HG03108 (cell line): ENCODE results near the gene RFFL.

Experiments used
- ATAC-seq: cut with Tn5 transposase; IDR thresholded peaks from one replicate; pipeline ENCODE4 v1.9.1; 2021; ENCODE audit warnings: moderate library complexity; ENCODE audit not compliant: unreplicated experiment

The RFFL gene

DNA sequence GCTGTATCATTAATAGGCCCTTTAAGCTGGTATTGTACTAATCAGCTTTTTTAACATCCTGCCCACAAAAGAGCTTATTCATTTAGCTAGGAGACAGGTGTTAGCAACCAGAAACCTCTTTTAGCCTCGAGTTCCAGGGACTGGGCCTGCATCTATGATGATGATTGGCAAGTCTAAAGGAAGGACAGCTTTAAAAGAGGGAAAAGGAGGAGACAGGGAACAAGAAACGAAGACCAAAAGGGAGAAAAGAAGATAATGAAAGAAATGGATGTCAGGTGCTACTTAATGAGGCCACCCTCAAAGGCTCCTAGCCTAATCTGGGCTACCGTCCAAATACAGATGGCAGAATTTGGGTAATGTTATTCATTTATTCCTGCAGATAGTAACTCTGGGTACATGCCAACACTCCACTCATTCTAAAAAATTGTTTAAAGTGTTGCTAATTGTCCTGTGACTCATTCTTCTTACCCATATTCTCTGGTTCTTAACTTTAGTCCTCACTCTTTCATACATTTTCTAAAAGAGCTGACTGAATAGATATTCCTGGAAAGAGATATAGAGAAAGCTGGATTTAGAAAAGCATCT is 18.7 kb upstream of the RFFL start:
- no peak for ATAC-seq

DNA sequence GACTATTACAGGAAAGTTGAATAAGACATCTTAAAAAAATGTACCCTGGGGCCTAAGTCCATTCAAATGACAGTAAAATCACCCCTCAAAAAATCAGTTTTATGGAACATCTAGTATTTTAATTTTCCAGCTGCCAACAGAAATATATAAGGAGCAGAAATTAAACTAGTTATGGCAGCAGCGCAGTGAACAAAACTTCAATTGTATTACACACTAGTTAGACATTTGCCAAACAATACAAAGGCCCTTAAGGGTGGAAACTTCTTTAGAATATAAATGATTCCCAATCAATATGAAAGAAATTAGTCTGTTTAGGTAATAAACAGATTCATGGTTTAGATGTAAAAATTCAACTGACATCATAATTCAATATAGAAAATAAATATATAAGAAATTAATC is 18.1 kb upstream of the RFFL start:
- ATAC-seq, result no peak

- no peak for ATAC-seq
Observed at GRCh38 chr17:35080536-35080935, 17.0 kb upstream of the RFFL start.

DNA sequence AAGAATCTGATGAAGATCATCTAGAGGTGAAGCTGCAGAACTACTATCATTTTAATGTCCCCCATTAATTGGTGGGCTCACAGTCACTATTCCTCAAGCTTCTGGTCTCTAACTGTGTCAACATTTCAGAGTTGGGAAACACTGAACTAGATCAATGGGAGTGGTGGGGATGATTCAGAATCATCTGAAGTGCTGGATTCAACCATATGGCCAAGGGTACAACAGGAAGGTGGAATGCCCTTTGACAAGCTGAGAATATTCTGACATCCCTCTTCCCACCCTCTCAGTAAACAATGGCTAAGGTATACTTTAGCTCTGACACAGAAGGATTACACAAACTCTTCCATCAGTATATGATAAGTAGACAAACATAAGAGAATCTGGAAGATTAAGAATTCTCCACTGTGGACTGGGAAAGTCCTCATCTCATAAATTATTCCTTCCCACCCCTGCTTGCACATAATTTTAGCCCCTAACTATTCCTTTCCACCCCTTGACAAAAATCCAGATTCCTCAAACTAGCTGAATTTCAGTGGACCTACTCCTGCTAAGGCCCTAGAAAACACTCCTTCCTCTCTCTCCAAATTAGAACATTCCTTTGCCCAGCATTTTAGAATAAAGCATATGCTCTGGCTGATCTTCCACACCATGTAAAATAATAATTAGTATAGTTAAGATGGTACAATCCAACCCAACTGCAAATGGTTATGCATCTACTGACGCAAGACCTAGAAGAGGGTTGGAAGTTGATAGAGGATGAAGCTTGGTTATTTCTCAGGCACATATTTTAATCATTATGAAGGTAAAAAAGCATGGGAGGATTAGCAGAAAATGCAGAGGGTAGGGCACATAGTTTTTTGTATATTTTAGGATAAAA is 16.3 kb upstream of the RFFL start:
- ATAC-seq, result no peak

- ATAC-seq, result no peak
Observed at GRCh38 chr17:35076874-35077273, 13.4 kb upstream of the RFFL start.

- ATAC-seq, result no peak
Observed at GRCh38 chr17:35074711-35075707, 11.5 kb upstream of the RFFL start.

- ATAC-seq, result no peak
Observed at GRCh38 chr17:35073991-35074627, 10.6 kb upstream of the RFFL start.

GRCh38 chr17:35073183-35073790 is 9.8 kb upstream of the RFFL start:
- no peak for ATAC-seq

GRCh38 chr17:35069311-35069710 is 5.8 kb upstream of the RFFL start:
- no peak for ATAC-seq

- no peak for ATAC-seq
Observed at GRCh38 chr17:35068249-35068648, 4.7 kb upstream of the RFFL start.

- ATAC-seq, result no peak
Observed at GRCh38 chr17:35065880-35066279, 2.4 kb upstream of the RFFL start.

DNA sequence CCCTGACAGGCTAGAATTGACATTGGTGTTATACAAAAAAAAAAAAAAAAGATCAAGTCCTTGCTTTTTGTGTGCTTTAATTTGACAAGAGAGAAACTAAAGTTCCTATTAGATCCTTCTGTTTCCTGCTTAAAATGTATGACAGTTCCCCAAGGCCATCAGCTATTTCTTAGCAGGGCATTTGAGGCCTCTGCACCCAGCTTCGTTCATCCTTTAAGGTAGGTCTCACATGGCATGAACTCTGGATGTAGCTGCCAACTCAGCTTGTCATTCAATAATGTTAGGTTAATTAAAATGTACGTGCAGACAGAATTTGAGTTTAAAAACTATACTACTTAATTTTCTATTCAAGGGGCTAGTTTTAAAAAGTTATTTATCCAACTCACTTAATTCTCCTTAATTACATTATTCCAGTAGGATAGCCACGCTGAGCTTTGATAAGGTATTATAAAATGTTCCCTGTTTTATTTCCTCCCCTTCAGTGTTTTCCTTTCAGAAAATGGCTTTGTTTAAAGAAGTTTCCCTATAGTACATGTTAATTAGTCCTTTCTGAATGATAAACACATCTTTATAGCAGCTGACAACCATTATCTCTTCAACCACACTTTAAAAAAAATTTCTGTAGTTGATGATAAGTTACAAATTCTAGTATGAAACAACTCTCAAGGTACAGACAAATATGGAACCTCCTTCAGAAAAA is 1.2 kb upstream of the RFFL start:
- no peak for ATAC-seq

GRCh38 chr17:35062308-35062707 is 1.2 kb downstream of the RFFL start:
- ATAC-seq, result no peak

GRCh38 chr17:35057332-35057915 is 6.1 kb downstream of the RFFL start:
- ATAC-seq, result no peak

- ATAC-seq, result no peak
Observed at GRCh38 chr17:35056013-35056412, 7.5 kb downstream of the RFFL start.

- ATAC-seq, result no peak
Observed at GRCh38 chr17:35053204-35053603, 10.3 kb downstream of the RFFL start.

DNA sequence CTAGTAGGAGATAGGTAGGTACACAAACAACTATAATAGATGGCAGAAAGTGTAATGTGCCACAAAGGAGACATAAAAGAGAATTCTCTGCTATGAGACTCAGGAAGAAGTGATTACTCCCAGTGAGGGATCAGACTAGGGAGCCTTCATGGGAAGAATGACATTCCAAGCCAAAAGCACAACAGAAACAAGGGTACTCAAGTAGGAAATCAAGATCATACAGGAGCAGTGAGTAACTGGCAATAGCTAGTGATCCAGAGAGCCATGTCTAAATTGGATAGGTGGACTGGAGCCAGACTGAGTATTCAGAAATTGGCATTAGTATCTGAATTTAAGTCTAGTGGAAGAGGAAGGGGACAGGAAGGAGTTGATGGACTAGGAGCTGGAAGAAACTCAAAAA is 10.7 kb downstream of the RFFL start:
- no peak for ATAC-seq

- ATAC-seq, result no peak
Observed at GRCh38 chr17:35052241-35052610, 11.3 kb downstream of the RFFL start.

GRCh38 chr17:35051579-35052240 is 11.8 kb downstream of the RFFL start:
- no peak for ATAC-seq
